Measurements from ENCODE around the gene CSRNP3.

Gene CSRNP3

DNA sequence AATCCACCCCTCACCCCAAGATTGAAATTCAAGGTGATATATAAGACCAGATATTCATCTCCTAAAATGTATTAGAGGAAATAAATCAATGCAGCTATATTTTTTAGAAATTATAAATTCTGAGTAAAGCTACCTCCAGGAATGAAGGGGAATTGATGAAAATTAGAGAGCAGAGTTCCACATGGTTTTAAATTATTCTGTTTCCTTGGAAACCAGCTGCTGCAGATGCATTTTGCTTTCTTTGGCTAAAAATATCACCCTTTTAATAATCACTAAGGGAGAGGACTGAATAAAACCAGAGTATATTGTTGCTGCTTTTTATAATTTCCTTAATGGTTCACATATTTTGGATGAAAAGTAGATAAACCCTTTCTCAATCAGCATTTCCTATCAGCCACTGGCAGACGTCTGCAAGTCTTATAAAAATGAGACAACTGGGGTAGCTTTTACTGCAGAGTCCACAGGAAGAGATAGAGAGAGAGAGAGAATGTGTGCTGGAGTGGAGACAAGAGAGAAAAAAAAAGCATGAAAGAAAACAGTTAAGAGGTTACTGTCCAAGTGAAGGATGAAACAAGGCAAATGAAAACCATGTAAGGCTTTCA, 2.0 kb downstream of the CSRNP3 start:
- no peak for DNase-seq

- no peak for DNase-seq
These were observed 3.4 kb downstream of the CSRNP3 start for GRCh38 chr2:165472922-165473321.

DNA sequence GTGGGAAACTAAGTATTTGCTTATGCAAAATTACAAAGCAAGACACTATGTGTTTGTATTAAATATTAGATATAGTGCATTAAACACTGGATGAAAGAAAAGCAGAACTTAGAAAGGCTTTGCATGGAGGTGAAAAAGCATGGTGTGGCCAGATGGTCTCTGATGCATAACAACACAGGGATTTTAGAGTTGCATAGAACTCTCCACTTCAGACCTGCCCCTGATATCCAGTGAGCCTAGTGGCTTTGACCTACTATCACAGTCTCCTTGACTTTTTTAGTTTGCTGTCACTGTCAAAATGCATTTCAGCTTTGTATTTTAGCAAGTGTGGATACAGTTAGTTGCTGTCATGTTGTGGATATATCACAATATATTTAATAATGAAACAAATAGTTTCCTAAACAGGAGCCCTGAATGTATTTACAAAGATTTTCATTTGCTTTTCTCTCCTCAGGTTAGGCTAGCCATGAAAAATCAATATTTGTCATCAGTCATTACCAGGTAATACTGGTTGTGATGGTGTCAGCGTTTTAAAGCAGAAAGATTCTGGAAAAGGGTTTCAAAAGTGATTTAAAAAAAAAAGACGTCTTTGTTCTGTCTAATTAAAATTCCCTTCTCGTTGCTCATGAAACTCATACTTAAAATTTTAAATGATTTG, 5.2 kb downstream of the CSRNP3 start:
- no peak for DNase-seq

DNA sequence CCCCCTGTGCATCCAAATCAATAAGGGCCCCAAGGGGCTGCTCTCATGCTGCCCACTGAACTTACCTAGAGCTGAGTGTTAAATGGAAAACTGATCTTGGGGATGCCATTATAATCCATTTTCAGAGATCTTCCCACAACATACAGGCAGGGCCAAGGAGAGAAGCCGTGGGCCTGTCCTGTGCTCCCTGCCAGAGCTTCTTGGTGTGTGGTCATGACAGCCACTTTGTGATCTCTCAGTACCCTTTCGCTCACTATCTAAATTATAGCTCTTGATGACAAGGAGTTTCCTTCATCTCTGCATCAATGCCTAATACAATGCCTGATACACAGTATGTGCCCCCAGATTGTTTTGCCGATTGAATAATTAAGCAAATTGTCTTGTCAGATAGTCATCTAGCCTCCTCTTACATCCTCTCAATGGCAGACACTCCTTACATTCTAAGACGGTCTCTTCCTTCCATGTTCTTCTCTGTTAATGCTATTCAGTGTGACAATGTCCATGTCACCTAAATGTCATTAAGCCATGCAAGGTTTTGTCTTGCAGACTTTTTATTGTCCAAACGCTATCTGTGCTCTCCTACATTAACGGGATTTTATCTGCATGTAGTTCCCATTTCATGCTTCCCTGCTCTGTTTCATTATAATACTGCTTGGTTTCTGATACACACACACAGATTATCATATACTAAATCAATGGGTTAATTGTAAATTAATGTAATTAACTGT, 5.9 kb downstream of the CSRNP3 start:
- DNase-seq: no peak

DNA sequence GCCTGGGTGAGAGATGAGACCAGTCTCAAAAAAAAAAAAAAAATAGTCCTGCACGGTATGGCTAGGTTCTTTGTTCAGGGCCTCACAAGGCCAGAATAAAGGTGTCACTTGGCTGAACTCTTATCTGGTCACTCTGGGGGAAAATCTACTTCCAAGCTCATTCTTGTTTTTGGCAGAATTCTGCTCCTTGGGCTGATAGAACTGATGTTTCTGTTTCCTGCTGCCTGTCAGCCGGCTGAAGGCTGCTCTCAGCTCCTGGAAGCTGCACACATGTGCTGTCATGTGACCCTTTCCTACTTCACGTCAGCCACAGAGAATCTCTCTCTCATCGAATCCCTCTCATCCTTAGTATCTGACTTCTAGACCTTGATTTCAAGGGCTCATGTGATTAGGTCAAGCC, 10.4 kb downstream of the CSRNP3 start:
- DNase-seq: no peak

- no peak for DNase-seq
These were observed 25.1 kb downstream of the CSRNP3 start for GRCh38 chr2:165494573-165494972.

GRCh38 chr2:165497659-165498317, 28.3 kb downstream of the CSRNP3 start:
- no peak for DNase-seq

DNA sequence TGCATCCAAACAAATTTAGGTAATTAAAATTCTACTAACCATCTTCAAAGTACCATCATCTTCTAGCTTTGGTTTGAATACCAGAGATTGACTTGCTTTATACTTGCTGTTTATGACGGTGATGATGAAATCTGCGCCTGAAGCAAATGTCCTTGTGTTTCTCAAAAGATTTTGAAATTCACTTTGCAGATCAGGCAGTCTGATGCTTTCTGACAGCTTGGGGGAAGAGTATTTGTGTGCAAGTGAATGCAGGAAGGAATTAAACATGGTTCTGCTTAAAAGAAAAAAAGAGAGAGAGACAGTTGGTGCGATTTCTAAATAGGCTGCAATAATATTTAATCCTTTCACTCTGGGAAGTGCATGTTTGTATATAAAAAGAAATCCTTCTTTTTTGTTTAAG, 29.6 kb downstream of the CSRNP3 start:
- no peak for DNase-seq

GRCh38 chr2:165500001-165500400, 30.5 kb downstream of the CSRNP3 start:
- DNase-seq: no peak

GRCh38 chr2:165500816-165501215, 31.3 kb downstream of the CSRNP3 start:
- DNase-seq: no peak

DNA sequence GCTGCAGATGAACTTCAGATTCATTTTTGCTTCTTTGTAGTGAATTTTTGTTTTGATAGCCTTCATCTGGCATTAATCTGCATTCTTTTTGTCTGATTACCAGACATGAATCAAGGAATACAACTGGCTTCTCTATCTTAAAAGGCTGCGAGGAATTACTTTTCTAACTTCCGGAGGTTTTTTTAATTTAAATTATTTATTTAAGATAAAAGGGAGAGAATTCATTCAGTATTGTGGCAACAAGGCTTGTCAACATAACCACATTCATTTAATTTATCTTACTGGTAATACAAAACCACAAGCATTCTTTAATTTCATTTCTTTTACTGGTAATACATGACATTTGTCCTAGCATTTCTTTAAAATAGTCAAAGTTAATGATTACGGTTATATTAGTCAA, 36.0 kb downstream of the CSRNP3 start:
- DNase-seq: no peak

- DNase-seq: no peak
These were observed 39.4 kb downstream of the CSRNP3 start for GRCh38 chr2:165508927-165509326.

DNA sequence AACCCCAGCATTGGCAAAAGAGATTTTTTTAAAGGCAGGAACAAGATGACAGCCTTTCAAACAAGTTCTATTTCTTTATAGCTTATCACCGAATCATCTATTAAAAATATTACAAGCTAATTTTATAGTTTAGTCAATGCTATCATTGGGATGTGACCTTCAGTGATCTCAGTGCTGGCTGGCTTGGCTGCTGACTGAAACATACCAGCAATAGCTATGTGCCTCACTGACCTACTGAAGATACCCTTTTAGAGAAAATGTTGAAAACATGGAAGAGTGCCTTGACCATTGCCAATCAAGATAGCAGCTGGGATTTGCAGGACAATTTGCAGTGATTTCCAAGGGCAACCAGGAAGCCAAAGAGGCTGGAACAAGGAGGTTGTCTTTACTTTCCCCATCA, 44.0 kb downstream of the CSRNP3 start:
- DNase-seq: no peak

GRCh38 chr2:165518611-165519010, 49.1 kb downstream of the CSRNP3 start:
- DNase-seq: no peak

- no peak for DNase-seq
These were observed 53.2 kb downstream of the CSRNP3 start for GRCh38 chr2:165522719-165523118.

- DNase-seq: no peak
These were observed 55.2 kb downstream of the CSRNP3 start for GRCh38 chr2:165524720-165525119.

DNA sequence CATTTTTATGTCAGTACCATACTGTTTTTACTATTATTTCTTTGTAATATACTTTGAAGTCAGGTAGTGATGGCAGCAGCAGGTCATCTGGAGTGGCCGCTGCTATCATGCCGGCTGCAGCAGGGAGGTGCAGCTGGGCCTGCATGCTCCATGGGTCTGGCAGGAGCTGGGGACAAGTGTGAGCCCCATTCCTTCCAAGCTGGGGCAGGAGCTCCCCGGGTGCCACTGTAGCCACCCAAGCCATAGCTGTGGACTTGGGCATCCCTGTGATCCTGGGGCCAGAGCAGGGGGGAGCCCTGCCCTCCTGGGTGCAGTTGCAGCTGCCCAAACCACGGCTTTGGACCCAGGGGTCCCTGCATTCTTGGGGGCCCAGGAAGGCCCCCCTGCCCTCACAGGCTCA, 59.2 kb downstream of the CSRNP3 start:
- DNase-seq: no peak

DNA sequence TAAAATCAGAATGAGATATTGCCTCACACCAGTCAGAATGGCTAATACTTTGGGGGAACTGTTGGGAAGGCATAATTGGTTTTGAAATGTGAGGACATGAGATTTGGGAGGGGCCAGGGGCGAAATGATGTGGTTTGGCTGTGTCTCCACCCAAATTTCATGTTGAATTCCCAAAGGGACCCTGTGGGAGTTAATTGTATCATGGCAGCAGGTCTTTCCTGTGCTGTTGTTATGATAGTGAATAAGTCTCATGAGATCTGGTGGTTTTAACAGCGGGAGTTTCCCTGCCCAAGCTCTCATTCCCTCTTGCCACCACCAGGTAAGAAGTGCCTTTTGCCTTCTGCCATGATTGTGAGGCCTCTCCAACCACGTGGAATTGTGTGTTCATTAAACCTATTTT, 59.6 kb downstream of the CSRNP3 start:
- no peak for DNase-seq

GRCh38 chr2:165533331-165533730, 63.8 kb downstream of the CSRNP3 start:
- DNase-seq: no peak

DNA sequence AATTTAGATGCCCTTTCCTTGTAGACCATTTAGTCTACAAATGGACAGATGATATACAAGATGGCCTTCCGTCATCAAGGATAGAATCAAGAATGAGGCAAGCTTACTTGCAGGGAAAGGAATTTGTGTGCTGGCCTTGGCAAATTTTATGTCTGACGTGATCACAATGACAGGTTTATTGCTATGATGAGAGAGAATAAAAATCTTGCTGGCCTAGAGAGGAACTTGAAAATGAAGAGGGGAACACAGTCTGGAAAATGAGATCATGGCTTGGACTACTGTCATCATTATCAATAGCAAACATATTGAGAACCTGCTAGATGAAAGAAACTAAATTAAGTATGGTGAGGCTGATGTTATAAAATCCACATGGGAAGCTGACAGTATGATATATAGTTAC, 66.0 kb downstream of the CSRNP3 start:
- no peak for DNase-seq

- DNase-seq: no peak
These were observed 67.5 kb downstream of the CSRNP3 start for GRCh38 chr2:165536851-165537499.

GRCh38 chr2:165539985-165540384, 70.5 kb downstream of the CSRNP3 start:
- DNase-seq: no peak

DNA sequence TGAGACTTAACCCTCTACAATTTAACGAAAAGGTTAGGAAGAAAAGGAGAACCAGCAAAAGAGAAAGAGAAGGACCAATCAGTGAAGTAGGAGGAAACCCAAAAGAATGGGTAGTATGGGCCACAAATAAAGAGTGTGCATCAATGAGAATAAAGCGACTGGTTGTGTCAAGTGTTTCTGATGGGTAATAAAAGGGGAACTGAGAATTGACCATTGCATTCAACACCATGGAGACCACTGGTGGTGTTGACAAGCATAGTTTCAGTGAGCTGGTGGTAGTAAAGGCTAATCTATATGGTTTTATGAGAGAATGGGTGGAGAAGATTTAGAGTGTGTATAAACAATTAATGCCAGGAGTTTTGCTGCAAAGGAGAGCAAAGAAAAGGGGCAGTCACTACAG, 75.4 kb downstream of the CSRNP3 start:
- no peak for DNase-seq
